HCT116 (cell line): ENCODE data around the gene TAF10.

ENCODE experiments used
- CEBPB ChIP-seq: IDR thresholded peaks from 2 replicates; pipeline ENCODE4 v1.6.1; 2012; ENCODE audit warnings: low read depth
- EGR1 ChIP-seq: IDR thresholded peaks from 2 replicates; pipeline ENCODE4 v1.6.1; 2012; ENCODE audit warnings: low read depth
- EZH2 ChIP-seq: fragments of 200-600 bp; sonication (generic); IDR thresholded peaks from 2 replicates; pipeline ENCODE4 v1.6.1; 2017; ENCODE audit warnings: antibody characterized with exemption, mixed run types
- EZH2phosphoT487 ChIP-seq: fragments of 200-600 bp; IDR thresholded peaks from 2 replicates; pipeline ENCODE4 v1.6.1; 2018; ENCODE audit warnings: antibody characterized with exemption, borderline replicate concordance
- POLR2A ChIP-seq: IDR thresholded peaks from 2 replicates; pipeline ENCODE4 v1.7.0; 2011; ENCODE audit warnings: borderline replicate concordance; ENCODE audit not compliant: insufficient read depth, insufficient read length; ENCODE audit errors: extremely low read depth
- POLR2AphosphoS5 ChIP-seq: IDR thresholded peaks from 2 replicates; pipeline ENCODE4 v1.6.1; 2011; ENCODE audit warnings: mild to moderate bottlenecking, low read depth, low read length, moderate library complexity
- RAD21 ChIP-seq: IDR thresholded peaks from 2 replicates; pipeline ENCODE4 v1.6.1; 2012; ENCODE audit warnings: low read depth, mild to moderate bottlenecking
- SRF ChIP-seq: IDR thresholded peaks from 2 replicates; pipeline ENCODE4 v1.6.1; 2012; ENCODE audit warnings: low read depth
- TCF7L2 ChIP-seq: IDR thresholded peaks from 2 replicates; pipeline ENCODE4 v1.7.0; 2011; ENCODE audit warnings: borderline replicate concordance, inconsistent platforms; ENCODE audit not compliant: insufficient read depth, insufficient read length; ENCODE audit errors: extremely low read depth
- YY1 ChIP-seq: IDR thresholded peaks from 2 replicates; pipeline ENCODE4 v1.6.1; 2011; ENCODE audit warnings: low read length, low read depth, moderate library complexity, mild to moderate bottlenecking; ENCODE audit not compliant: insufficient replicate concordance; ENCODE audit errors: extremely low read depth
- ZNF274 ChIP-seq: fragments of 200-500 bp; sonication (Bioruptor generic); IDR thresholded peaks from 2 replicates; pipeline ENCODE4 v1.6.1; 2014; ENCODE audit warnings: mild to moderate bottlenecking, low read depth, low read length, inconsistent platforms
- TF ChIP-seq, protein P1 (sequence below), 3 experiments: fragments of 200-600 bp in 1 of 3; sonication (generic) in 1 of 3; IDR thresholded peaks in 2 of 3; conservative IDR thresholded peaks in 1 of 3; 2 replicates each; pipeline ENCODE4 v1.5.1; 2012 to 2017; ENCODE audit warnings: low read depth in 2 of 3, low read length in 2 of 3, antibody characterized with exemption in 1 of 3, borderline replicate concordance in 1 of 3, control low read depth in 1 of 3, mild to moderate bottlenecking in 1 of 3, mixed read lengths in 1 of 3, mixed run types in 1 of 3, moderate library complexity in 1 of 3; ENCODE audit not compliant: insufficient read depth in 1 of 3
- TF ChIP-seq, protein P2 (sequence below): IDR thresholded peaks from 2 replicates; pipeline ENCODE4 v1.6.1; 2012

DNA sequence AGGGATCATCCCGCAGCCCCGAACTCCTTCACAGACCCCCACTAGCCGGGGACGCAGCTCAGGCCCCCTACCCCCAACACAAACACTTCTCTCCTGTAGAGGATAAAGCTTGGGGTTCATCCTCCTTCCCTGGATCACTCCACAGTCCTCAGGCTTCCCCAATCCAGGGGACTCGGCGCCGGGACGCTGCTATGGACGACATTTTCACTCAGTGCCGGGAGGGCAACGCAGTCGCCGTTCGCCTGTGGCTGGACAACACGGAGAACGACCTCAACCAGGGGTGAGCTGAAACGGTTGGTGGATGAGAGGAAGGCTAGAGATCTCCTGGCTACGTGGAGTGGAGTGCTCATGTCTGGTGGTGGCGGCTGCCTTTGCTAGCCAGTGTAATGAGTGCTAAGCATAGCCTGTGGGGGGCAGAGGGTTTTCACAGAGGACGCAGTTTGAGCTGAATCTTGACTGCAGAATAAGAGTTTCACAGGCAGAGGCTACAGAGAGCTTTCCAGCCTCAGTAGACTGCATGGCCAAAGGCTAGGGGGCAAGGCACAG, 7.9 kb downstream of the TAF10 start:
- no peak for TF ChIP-seq POLR2A
- no peak for TF ChIP-seq EZH2
- TF ChIP-seq, protein P1, sequence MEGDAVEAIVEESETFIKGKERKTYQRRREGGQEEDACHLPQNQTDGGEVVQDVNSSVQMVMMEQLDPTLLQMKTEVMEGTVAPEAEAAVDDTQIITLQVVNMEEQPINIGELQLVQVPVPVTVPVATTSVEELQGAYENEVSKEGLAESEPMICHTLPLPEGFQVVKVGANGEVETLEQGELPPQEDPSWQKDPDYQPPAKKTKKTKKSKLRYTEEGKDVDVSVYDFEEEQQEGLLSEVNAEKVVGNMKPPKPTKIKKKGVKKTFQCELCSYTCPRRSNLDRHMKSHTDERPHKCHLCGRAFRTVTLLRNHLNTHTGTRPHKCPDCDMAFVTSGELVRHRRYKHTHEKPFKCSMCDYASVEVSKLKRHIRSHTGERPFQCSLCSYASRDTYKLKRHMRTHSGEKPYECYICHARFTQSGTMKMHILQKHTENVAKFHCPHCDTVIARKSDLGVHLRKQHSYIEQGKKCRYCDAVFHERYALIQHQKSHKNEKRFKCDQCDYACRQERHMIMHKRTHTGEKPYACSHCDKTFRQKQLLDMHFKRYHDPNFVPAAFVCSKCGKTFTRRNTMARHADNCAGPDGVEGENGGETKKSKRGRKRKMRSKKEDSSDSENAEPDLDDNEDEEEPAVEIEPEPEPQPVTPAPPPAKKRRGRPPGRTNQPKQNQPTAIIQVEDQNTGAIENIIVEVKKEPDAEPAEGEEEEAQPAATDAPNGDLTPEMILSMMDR (IDR thresholded peaks at IDR 0.05 in 2 of 3, conservative IDR thresholded peaks at IDR 0.05 in 1 of 3; ENCODE audit: borderline replicate concordance in 1 of 3, insufficient read depth in 1 of 3, low read depth in 2 of 3, low read length in 2 of 3), result no peak
- TF ChIP-seq CEBPB, result no peak
- TF ChIP-seq ZNF274, result no peak
- no peak for TF ChIP-seq YY1
- TF ChIP-seq RAD21, result no peak
- no peak for TF ChIP-seq POLR2AphosphoS5
- no peak for TF ChIP-seq SRF
- no peak for TF ChIP-seq EZH2phosphoT487
- TF ChIP-seq TCF7L2, result no peak
- no peak for TF ChIP-seq EGR1
- TF ChIP-seq, protein P2, sequence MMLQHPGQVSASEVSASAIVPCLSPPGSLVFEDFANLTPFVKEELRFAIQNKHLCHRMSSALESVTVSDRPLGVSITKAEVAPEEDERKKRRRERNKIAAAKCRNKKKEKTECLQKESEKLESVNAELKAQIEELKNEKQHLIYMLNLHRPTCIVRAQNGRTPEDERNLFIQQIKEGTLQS, result no peak
